HG02642 (cell line): ENCODE measurements around the gene PDE6C.

Experiments used
- ATAC-seq: cut with Tn5 transposase; IDR thresholded peaks from one replicate; pipeline ENCODE4 v1.9.1; 2021; ENCODE audit warnings: mild to moderate bottlenecking; ENCODE audit not compliant: unreplicated experiment, poor library complexity

The PDE6C gene

DNA sequence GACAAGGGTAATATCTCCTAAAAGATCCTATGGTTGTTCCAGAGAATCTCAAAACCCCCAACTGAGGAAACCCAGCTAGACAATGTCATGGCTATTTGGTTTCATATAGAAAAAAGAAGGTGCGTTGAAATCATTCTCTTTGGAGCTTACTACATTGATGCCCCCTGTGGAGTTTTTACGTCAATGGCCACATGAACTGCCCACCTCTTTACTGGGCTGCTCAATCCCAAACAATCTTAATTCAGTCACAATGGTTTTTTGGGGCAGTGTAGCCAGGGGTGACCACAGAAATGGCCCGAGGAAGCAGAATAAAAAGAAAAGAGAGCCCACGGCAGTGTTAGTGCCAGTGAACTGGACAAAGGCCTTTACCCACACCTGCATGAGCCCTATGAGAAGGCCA is 19.1 kb upstream of the PDE6C start:
- ATAC-seq = no peak

DNA sequence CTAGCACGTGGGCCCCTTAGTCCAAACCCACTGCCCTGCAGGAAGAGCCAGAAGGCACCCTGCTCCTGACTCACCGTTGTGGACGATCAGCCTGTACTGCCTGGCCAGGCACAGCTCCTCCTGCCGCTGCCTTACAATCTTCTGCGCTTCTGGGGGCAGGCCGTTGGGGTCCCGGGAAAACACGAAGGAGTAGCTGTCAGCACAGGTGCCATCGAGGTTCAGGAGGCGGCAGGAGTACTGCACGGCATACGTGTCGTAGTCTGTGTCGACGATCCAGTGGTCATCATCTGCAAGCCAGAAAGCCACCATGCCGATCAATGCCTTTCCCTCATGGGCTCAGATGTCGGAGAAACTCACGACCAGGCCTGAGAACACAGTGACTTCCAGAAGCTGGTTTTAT is 18.6 kb upstream of the PDE6C start:
- ATAC-seq = no peak

DNA sequence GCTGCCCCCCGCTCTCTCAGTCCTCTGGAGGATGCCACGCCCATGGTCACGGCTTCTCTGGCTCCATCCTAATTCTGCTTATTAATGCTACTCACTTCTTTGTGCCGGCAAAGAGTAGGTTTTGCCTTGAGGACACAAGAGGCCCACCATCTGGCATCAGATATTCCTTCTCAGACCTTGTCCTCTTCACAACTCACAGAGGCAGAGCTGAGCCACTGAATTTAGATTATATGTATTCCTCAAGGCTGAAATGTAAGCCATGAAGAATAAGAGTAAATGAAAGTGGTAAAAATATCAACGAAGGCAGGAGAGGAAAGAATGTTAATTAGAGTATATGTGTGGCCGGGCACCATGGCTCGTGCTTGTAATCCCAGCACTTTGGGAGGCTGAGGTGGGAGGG is 17.8 kb upstream of the PDE6C start:
- no peak for ATAC-seq

DNA sequence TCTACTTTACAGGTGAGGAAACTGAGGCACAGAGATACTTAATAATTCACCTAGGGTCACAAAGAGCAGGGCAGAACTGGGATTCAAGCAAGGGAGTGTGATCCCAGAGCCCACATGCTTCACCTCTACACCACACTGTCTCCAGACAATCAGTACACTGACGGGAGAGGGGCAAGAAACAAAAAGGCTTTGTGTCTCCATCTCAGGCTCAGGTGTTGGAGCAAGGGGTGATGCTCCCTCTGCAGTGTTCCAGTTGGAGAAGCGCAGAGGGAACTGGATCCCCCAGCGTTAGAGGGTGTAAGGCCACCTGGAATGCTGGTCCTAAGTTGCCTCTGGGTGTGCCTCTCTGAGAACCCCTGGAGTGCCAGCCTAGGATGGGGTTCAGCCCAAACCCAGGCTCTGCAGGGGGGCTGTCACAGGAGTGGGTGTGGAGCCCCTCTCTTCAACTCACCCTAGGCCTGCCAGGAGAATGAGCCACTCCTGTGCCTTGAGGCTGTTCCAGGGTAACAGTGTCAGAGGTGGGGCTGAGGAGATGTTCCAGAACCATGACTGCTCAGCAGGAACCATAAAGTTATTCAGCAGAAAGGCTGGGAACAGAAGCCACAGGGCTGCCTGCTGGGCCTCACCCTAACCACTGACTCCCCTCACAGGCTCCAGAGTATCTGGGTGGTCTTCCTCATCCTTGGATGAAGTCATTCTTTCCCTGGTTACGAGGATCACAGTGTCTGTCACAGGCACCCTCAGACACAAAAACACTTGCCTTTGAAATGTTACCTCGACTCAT is 16.8 kb upstream of the PDE6C start:
- no peak for ATAC-seq

DNA sequence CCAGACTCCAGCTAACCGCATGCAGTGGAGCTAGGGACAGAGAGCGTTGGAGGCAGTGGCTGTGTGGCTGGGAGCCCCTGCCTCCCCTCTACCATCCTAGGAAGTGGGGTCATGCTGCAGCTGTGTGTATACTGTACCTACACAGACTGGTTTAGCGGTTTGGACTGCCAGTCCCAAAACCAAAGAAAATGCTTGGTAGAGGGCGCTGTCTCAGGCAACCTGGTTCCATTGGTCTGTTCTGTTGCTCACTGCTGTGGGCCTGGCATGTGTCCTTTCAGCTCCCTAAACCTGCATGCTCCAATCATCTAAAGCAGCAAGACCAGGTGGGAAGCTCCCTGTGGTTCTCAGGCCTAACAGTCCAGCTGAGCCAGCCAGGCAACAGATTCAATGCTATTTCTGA is 15.8 kb upstream of the PDE6C start:
- no peak for ATAC-seq

DNA sequence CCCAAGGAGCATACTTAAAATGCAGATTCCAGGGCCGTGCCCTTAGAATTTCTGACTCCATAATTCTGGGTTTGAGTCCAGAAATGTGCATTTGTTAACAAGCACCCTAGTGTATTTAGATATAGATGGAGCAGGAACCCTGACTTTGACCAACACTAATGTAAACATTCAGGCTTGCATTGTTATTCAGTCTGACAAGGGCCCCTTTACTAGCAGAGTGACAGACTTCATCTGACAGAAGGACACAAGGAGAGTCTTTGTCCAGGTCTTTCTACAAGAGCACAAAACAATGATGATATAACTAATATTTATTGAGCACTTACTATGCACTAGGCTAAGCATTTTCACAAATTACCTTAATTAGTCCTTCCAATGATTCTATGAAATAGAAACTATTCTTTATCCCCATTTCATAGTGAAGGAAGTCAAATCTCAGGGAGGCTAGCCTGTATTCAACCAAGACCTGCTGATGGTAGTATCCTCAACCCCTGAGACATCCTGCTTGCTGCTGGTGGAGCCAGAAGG is 15.2 kb upstream of the PDE6C start:
- no peak for ATAC-seq

DNA sequence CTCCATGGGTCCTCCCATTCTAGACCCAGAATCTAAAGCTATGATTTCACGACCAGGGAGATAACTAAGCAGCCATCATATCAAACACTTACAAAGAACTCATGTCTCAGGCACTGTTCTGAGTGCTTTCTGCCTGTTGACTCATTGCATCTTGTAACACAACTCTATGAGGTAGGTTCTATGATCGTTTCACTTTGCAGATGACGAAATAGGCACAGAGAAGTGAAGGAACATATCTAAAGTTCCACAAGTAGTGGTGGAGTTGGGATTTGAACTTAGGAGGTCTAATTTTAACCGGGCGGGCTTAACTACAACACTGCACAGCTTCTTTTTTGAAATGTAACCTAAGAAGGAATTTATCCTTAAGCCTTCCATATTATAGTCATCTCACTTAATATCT is 14.2 kb upstream of the PDE6C start:
- ATAC-seq = no peak

DNA sequence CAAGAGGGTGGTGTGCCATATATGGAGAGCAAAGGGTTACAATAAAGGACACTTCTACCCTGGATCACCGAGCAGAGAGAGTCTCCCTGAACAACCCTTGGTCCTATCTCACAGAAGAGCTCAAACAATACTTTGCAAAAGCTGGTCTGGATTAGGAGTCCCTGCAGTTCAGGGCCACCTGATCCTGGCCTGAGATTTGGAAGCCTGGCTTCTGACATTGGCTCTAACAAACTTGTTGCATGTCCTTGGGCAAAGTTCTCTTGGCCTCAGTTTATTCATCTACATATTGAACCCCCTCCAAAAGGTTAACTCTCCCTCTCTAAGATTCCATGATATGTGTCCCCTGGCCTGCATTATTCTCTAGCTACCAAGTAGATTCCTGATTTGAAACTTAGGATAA is 13.0 kb upstream of the PDE6C start:
- no peak for ATAC-seq

DNA sequence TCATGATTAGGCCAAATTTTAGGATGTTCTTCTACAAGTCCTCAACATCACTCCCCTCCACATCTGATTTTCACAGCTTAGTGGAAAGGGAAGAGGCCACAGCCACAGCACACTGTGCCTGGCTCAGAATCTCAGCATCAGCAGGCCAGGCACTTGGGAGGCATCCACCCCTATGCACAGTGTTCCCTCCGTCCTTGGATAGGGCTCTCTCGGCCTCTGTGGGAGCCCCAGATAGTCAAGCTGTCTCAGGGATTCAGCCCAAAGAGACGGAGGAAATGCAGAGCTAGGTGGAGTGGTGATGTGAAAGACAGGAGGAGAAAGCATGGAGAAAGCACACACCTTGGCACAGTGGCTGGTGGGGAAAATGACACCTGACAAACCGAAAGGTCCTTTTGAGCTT is 12.6 kb upstream of the PDE6C start:
- ATAC-seq = no peak

DNA sequence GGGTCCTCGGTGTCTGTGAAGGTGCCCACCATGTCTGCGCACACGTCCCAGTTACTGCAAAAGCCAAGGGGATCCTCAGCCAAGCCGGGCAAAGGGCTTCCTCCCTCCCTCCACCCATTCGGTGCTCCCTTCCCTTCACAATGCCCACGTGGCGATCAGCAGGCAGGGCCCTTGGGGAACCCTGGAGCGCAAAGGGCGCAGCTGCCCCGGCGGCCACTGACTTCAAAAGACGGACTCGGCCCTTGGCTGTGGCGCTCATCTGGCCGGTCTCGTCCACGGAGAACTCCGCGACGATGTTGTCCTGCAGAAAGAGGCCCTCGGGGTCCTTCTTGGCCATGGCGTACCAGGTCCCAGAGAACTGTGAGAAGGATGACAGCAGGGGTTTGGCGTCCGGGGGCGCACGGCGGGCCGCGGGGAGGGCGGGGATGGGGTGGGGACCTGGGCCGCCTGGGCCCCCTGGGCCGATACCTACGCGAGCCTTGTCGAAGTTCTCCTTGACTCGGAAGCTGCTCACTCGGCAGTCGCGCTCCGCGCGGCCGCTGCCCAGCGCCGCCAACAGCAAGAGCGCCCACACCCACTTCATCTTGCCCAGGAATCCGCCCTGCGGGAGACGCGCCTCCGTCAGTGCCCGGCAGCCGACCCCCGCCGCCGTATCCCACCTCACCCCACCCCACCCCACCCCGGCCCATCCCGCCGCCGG is 11.7 kb upstream of the PDE6C start:
- no peak for ATAC-seq

DNA sequence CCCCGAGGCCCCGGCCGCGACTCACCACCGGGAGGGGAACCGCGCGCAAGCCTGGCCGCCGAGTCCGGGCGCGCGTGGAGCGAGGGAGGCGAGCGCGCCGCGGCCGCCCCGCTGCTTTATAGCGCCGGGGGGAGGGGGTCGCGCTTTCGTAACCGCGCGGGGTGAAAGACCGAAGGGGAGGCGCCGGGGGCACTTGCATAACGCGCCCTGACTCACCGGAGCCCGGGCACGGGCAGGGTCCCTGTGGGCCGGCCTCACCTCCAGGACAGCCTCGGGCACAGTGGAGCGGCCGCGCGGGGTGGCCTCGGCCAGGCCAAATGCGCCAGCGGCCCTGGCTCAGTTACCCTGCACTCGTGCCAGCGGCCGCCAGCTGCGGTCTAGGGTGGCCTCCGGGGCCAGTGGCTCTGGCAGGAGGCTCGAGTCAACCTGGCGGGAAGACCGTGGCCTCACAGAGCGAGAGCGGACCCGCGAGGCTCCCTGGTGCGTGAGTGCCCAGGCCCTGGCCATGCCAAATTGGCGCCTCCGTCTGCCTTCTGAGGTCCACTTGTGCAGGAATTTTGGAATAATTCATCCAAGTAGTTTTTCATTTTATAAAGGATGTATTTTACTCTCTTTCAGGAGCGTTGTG is 11.1 kb upstream of the PDE6C start, which contains the start of gene RBP4:
Gene RBP4, minus strand, starts transcription at position 90 of the 628 bp plus-strand sequence. CDS start 207 bp downstream, outside the sequence.
- ATAC-seq = no peak

DNA sequence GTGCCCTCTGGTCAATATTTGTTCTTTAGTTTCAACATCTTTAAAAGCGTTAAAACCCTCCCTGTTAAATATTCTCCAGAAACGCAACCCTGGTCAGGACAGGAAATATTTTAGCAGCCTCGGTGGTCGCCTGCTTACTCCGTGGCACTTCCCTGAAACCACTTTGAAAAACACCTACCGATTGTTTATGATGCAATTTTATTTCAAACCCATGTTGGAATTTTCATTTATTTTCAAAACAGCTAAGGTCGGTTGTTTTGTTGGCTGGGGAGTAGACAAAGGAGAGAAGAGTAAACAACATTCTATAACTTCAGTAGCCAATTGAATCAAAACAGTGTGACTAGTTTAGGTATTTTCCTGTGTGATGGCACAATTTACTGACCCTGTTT is 10.6 kb upstream of the PDE6C start:
- ATAC-seq = no peak

DNA sequence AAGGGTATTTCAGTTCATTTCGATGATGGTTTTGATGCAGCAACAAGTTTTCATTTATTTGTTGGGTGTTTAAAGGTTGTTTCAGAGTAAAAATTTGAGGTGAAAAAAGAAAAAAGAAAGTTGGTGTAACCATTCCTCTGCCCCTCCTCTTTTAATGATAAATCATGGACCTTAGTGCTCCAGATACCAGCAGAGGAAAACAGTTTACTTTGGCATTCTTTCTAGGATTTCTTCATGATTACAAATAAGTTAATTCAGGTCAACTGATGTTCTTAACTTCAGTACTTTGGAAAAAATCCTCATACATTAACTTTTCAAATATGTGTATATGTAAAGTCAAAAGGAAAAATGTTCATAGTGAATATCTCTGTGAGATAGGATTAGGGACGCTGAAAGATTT is 9.3 kb upstream of the PDE6C start:
- ATAC-seq = no peak

DNA sequence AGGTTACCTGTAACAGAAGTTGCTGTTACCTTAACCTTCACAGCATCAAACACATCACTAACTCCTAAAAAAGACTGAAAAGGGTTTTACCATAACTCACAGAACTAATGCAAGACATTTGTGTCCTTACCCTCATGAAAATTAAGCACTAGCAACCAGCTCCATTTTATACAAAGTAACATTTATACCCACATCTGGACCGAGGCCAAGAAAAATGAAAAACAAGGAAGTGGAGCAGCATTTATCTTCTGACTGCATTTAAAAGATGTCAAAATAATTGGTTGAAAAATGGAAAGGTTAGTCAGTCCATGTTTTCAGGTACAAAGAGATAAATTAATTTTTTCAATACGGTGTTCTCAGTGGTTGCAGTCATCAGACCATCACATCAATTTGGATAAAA is 8.2 kb upstream of the PDE6C start:
- no peak for ATAC-seq

DNA sequence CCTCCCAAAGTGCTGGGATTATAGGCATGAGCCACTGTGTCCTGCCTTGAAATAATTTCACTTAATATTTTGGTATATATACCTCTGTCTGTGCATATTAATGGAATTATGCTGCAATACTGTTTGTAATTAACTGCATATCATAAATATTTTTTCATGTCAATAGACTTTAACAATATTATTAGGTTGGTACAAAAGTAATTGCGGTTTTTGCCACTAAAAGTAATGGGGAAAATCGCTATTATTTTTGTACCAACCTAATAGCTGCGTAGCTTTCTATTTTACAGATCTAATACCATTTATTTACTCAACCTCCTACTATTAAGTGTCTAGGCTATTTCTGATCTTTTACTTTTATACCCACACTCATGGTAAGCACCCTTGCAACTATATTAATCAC is 3.9 kb upstream of the PDE6C start:
- ATAC-seq = no peak

DNA sequence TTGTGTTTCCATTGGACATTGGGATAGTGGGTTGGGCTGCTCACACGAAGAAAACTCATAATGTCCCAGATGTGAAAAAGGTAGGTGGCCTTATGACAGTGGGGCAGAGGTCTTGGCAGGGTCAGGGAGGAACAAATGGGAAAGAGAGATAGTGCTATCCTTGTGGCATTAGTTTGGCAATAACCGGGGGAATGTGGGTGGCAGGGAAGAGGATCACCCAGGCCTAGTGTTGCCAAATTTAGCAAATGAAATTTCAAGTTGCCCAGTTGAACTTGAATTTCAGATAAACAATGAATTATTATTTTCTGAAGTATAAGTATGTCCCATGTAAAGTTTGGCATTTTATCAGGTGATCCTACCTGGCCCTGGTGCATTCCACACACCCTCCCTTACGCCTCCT is 789 bp downstream of the PDE6C start:
- no peak for ATAC-seq

DNA sequence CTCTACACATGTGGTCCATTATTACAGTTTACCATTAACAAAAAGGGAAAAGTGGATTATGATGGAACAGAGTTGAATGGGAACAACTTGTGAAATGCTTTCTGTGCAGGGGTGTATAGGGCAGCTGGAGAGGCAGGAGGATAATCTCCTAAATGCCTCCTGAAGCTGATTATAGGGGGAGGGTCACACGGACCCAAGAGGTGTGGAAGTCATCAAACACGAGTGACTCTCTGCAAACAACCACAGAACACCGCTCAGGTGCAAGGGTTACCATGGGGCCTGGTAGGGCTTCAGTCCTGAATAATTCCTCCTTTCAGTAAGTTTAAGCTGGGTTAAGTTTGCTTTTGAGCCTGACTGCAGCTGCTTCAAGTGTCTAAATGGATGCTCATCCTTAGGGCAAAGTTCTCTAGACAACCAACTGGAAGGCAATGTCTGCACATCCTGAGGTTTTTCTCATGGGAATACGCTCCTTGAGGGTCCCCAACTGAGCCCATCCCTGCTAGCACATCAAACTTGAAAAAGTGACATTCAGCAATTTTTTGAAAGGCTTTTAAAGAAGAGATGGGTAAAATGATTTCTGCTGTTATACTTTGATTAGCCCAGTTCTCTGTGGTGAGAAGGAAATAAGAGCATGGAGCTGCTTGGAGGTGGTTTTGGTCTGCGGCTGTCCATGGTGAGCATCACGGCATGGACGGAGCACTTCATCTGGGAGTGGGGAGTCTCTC is 1.9 kb downstream of the PDE6C start:
- ATAC-seq = no peak

DNA sequence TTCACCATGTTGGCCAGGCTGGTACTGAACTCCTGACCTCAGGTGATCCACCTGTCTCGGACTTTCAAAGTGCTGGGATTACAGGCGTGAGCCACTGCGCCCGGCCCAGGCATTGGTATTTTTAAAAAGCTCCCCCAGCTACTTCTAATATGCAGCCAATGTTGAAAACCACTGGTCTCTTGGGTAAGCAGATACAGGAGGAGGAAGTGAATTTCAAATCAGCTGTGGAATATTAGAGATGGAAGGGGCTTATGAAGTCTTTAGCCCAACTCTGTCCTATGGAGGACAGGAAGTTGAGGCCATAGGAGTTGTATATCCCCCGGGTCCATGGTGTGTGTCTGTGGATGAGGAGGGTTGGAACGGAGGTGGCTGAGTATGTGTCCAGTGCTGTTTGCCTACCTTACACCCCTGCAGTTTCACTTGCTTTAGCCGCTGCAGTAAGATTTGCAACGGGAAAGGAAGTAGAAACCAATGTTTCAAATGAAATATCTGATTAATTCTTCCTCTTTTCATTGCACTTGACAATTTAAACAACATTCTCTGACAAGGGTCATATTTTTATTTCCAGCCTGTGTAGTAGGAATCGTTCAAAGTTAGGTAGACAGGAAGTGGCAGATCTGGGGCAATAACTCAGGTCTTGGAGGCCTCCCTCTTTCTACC is 3.4 kb downstream of the PDE6C start:
- no peak for ATAC-seq

DNA sequence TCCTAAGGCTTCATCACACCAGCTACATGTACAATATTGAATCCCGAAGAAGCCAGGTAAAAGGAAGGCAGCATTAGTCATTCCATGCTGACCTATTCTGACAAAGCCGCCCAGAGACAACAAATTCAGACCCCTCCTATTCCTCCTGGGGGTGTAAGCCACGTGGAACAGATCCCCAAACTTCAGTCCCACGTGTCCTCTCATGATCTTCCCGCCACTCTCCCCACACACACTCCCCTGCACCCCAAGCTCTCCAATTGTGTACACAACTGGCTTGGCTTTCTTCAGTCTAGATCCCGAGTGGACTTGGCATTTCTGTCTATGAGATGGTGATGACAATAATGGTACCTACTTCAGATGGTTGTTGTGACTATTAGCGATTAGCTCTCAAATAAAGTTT is 8.6 kb downstream of the PDE6C start:
- no peak for ATAC-seq

DNA sequence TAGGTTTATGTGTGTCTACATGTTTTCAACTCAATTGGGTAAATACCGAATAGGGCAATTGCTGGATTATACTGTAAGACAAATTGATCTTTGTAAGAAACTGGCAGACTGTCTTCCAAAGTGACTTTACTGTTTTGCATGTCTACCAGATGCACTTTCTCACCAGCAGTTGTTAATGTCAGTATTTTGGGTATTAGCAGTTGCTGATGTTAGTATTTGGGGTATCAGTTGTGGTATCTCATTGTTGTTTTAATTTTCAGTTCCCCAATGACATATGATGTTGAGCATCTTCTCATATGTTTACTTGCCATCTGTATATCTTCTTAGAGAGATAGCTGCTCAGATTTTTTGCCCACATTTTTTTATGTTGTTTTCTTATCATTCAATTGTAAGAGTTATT is 10.6 kb downstream of the PDE6C start:
- ATAC-seq = no peak
